ENCODE results near the gene RASSF9.

RASSF9 gene

DNA sequence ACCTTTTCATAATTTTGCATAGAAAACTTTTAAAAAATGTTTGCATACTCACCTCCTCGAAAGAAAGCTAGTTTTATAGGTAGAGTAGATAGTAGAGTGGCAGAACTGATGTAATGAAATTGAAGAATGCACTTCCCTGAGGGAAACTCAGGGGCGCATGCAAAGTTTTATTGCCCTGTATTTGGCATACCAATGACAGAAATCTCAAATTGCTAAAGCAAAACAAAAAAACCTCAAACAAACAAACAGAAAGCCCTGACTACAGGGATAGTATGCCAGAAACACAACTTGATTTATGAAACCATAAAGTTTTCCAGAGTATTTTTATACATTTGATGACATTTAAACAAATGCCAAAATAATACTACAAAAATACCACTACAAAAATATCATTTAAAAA is 1.8 kb downstream of the RASSF9 start:
- no peak for DNase-seq (ENCODE audit: low spot score)
- TF ChIP-seq, protein P1, sequence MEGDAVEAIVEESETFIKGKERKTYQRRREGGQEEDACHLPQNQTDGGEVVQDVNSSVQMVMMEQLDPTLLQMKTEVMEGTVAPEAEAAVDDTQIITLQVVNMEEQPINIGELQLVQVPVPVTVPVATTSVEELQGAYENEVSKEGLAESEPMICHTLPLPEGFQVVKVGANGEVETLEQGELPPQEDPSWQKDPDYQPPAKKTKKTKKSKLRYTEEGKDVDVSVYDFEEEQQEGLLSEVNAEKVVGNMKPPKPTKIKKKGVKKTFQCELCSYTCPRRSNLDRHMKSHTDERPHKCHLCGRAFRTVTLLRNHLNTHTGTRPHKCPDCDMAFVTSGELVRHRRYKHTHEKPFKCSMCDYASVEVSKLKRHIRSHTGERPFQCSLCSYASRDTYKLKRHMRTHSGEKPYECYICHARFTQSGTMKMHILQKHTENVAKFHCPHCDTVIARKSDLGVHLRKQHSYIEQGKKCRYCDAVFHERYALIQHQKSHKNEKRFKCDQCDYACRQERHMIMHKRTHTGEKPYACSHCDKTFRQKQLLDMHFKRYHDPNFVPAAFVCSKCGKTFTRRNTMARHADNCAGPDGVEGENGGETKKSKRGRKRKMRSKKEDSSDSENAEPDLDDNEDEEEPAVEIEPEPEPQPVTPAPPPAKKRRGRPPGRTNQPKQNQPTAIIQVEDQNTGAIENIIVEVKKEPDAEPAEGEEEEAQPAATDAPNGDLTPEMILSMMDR (IDR thresholded peaks at IDR 0.05; ENCODE audit: borderline replicate concordance, control extremely low read depth, extremely low read depth, insufficient read depth, missing control alignments) = no peak
- in situ Hi-C loops (cut with MboI; ENCODE audit: low sequenced_read_pairs, unreplicated experiment) = no loop called here

- TF ChIP-seq, protein P1 (IDR thresholded peaks at IDR 0.05; ENCODE audit: borderline replicate concordance, control extremely low read depth, extremely low read depth, insufficient read depth, missing control alignments) = no peak
- DNase-seq (ENCODE audit: low spot score) = no peak
- in situ Hi-C loops (cut with MboI; ENCODE audit: low sequenced_read_pairs, unreplicated experiment) = no loop called here
Observed at GRCh38 chr12:85833579-85833978, 2.6 kb downstream of the RASSF9 start.

DNA sequence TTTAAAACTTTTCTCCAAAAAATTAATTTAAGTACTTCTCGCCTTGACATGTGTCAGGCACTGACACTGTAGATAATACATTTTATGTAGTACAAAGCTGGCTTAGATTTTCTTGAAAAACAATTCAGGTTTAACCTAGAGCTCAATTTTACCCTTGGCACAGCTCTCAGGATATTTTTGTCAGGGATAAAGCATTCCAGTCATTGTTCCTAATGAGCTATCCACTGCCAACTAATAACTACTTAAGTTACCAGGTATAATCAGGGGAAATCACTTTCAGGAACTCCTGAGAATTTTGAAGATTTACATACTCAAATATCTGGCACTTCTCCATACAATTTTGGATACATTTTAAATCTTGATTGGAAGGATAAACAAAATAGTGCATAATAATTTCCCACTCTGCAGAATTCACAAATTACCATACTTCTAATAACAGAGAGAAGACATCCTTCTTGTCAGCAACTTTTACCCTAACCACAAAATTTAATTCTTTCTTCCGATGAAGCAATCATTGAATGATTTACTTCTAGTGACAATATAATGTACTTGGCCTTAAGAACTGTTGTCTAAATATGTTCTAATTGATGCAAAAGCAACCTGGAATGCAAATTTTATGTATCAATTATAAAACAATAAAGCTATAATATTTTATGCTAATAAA is 4.8 kb downstream of the RASSF9 start:
- TF ChIP-seq, protein P1 (IDR thresholded peaks at IDR 0.05; ENCODE audit: borderline replicate concordance, control extremely low read depth, extremely low read depth, insufficient read depth, missing control alignments) = no peak
- DNase-seq (ENCODE audit: low spot score) = no peak
- in situ Hi-C loops (cut with MboI; ENCODE audit: low sequenced_read_pairs, unreplicated experiment) = no loop called here

DNA sequence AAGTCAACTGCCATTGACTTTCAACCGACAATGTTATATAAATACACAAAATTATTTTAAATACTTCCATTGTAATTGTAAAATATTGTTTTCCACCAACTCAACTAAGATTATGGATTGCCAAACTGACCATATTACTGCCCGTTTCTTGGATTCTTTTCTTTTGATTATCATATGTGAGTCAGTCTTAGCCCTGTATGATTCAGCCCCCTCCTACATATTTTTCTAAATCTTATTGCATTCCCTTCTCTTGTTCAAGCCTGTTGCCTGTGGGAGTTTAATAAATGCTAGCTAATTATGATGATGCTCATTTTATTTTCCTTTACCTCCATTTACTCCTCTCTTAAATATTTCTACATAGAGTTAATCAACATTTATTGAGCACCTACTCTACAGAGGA is 6.8 kb downstream of the RASSF9 start:
- DNase-seq (ENCODE audit: low spot score) = no peak
- in situ Hi-C loops (cut with MboI; ENCODE audit: low sequenced_read_pairs, unreplicated experiment) = no loop called here

DNA sequence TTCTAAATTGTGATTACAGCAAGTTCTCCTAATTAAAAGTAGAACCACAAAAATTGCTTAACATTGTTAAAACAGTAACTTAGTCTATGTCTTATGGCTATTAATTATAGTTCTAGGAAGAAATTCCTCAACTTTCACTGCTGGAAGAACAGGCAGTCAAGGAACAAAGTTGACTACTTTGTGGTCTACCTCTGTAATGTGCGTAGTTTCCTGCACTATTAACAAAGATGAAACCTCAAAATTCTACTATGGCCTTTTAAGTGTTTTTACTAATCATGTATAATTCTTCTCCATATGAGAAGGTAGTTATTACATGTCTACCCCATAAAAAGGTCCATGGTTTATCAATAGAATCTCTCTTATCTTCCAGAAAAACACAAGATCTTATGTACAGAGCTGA is 7.6 kb downstream of the RASSF9 start:
- DNase-seq (ENCODE audit: low spot score) = no peak
- in situ Hi-C loops (cut with MboI; ENCODE audit: low sequenced_read_pairs, unreplicated experiment) = no loop called here
- TF ChIP-seq, protein P1 (IDR thresholded peaks at IDR 0.05; ENCODE audit: borderline replicate concordance, control extremely low read depth, extremely low read depth, insufficient read depth, missing control alignments) = no peak

More for the DNA sequence above, 6.8 kb downstream of the RASSF9 start:
- TF ChIP-seq, protein P1 (IDR thresholded peaks at IDR 0.05; ENCODE audit: borderline replicate concordance, control extremely low read depth, extremely low read depth, insufficient read depth, missing control alignments) = no peak

GRCh38 chr12:85825746-85826145 is 10.5 kb downstream of the RASSF9 start:
- TF ChIP-seq, protein P1 (IDR thresholded peaks at IDR 0.05; ENCODE audit: borderline replicate concordance, control extremely low read depth, extremely low read depth, insufficient read depth, missing control alignments) = no peak
- in situ Hi-C loops (cut with MboI; ENCODE audit: low sequenced_read_pairs, unreplicated experiment) = no loop called here
- no peak for DNase-seq (ENCODE audit: low spot score)

Data from GM13976 (cell line).